Fibroblast of villous mesenchyme (primary cell): ENCODE measurements around the gene SSB. TPM values are rescaled to one million over a fixed set of nuclear protein-coding genes. Genes with fewer than 3 reads are reported as not detected.

Experiments
- DNase-seq: peaks from one replicate; pipeline ENCODE4 v3.0.0-alpha.2; 2010; ENCODE audit warnings: low read depth
- H3K4me3 ChIP-seq: 2 replicates; pipeline ENCODE4 v1.5.1; 2011; ENCODE audit warnings: low read depth, mild to moderate bottlenecking, low read length
- total RNA-seq: library from RNA; depleted of rRNA; stranded (reverse); fragments of >200 nt; gene quantifications from 2 replicates; pipeline ENCODE4 v1.2.3, GENCODE V29; 2012
- TF ChIP-seq, protein P1 (sequence below): IDR thresholded peaks from 2 replicates; pipeline ENCODE4 v1.5.1; 2012; ENCODE audit warnings: low read depth, mild to moderate bottlenecking, low read length; ENCODE audit not compliant: insufficient read depth

Gene SSB
- total RNA-seq, 1 donor: 125 TPM

DNA sequence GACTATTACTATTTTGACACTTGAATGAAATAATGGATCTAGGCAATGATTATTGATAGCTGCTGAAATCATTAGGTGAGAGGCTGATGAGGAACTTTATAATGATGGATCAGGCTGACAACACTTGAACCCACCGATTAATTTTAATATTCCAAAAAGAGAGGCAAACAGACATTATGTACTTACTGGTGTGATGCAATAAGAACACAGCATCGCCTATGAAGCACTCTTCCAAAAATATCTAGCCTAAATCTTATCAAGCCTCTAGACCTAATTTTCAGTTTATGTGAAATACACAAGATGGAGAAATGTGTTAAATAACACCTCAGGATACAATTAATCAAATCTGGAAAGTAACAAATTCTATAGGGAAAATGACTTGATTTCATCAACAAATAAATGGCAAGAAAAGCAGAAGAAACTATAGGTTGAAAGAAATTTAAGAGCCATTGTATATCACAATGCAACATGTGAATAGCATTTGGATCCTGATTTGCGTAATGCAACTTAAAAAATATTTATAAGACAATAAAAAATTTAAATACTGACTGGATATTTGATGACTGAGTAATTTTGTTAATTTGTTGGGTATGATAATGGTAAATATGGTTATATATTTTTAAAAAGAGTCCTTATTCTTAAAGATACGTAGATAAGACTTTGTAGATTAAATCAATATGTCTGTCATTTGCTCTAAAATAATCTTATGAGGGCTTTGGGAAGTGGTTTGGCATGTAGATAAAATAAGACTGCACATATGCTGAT, 17.2 kb upstream of the SSB start:
- H3K4me3 ChIP-seq: no peak overlapping the region
- TF ChIP-seq, protein P1, sequence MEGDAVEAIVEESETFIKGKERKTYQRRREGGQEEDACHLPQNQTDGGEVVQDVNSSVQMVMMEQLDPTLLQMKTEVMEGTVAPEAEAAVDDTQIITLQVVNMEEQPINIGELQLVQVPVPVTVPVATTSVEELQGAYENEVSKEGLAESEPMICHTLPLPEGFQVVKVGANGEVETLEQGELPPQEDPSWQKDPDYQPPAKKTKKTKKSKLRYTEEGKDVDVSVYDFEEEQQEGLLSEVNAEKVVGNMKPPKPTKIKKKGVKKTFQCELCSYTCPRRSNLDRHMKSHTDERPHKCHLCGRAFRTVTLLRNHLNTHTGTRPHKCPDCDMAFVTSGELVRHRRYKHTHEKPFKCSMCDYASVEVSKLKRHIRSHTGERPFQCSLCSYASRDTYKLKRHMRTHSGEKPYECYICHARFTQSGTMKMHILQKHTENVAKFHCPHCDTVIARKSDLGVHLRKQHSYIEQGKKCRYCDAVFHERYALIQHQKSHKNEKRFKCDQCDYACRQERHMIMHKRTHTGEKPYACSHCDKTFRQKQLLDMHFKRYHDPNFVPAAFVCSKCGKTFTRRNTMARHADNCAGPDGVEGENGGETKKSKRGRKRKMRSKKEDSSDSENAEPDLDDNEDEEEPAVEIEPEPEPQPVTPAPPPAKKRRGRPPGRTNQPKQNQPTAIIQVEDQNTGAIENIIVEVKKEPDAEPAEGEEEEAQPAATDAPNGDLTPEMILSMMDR: no peak
- DNase-seq: no peak

DNA sequence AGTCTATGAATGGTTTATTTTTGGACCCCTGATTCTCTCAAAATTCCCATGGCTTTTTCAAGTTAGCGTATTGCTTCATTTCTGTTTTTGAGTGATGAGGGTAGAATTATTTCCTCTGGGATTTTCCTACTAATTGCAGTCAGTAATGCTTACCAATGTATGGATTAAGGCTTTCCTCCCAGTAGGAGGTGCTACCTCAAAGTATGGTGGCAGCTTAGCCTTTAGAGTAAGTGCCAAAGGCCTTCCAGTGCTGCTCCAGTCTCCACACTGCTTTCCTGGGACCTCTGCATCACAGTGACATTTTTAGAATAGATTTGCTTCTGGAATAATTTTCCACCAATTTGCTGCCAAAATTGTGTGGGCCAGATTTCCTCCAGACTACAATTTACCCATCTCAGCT, 16.2 kb upstream of the SSB start:
- DNase-seq: no peak
- H3K4me3 ChIP-seq: no peak overlapping the region
- TF ChIP-seq, protein P1: no peak

DNA sequence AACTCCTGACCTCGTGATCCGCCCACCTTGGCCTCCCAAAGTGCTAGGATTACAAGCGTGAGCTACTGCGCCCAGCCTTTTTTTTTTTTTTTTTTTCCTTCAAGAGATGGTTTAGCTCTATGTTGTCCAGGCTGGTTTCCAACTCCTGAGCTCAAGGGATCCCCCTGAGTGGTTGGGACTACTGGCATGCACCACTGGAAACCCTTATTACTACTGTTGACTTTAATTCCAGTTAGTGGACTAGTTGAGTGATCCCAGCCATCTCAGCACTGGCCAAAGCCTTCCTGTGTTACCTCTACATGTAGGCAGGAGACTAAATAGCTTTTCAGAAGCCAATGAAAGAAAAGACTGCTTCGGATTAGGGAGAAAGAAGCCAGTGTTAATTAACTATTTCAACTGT, 8.1 kb upstream of the SSB start:
- H3K4me3 ChIP-seq: no peak overlapping the region
- TF ChIP-seq, protein P1: no peak

DNA sequence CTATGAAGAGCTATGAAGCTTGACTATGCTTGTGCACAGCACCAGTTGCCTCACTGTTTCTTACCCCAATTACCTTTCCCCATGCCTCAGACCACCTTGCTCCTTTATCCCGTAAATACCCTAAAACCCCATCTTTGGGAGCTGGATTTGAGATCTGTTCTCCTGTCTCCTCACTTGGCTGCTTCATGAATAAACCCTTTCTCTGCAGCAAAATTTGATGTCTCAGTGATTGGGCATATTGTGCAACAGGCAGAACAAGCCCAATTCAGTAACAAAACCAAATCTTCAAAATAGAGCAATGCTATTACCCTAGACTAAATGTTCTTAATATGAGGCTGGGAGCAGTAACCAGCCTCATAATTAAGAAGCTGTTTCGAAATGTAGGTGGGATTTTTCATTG, 3.5 kb upstream of the SSB start:
- TF ChIP-seq, protein P1: no peak
- H3K4me3 ChIP-seq: no peak overlapping the region
- no peak for DNase-seq

More for the DNA sequence above, 8.1 kb upstream of the SSB start:
- no peak for DNase-seq

DNA sequence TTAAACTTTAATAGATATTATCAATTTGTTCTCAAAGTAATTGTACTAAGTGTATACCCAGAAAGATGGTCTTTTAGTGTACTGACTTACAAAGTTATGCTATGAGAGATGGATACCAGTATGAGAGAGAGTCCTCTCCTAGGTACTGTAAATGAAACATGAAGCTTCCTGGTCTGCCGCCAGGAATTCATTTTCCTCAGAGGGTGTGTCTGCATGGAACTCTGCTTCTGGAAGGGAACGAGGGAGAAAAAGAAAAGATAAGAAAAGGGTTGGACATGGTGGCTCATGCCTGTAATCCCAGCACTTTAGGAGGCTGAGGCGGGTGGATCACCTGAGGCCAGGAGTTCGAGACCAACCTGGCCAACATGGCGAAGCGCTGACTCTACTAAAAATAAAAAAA, 2.2 kb upstream of the SSB start:
- no peak for DNase-seq
- H3K4me3 ChIP-seq: no peak overlapping the region
- TF ChIP-seq, protein P1: no peak

DNA sequence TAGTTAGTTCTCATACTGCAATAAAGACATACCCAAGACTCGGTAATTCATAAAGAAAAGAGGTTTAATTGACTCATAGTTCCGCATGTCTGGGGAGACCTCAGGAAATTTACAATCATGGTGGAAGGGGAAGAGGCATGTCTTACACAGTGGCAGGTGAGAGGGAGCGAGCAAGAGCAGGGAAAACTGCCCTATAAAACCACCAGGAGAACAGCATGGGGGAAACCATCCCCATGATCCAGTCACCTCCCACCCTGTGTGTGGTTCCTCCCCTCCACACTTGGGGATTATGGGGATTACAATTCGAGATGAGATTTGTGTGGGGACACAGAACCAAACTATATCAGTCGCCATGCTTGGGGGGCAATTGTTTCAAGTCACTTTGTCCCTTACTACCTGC, 1.1 kb upstream of the SSB start:
- TF ChIP-seq, protein P1: no peak
- H3K4me3 ChIP-seq: no peak overlapping the region

DNA sequence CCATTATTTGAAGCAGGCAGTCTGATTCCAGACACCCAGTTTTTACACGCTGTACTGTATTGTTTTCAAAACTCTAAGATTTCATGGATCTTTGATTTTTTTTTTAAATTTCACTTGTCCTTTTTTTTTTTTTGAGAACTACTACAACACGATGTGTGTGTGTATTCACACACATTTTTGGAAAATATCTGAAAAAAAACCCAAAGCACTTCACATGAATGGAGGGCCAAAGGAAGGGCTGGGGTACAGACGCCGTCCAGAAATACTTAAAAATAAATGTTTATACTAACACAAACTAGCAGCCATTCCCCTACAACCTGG, 314 bp upstream of the SSB start:
- TF ChIP-seq, protein P1: no peak
- peak overlapping the region; percentile 86 for H3K4me3 ChIP-seq
- no peak for DNase-seq

More for the DNA sequence above, 1.1 kb upstream of the SSB start:
- DNase-seq: no peak
